Activated CD4-positive, alpha-beta T cell treated with anti-CD3 and anti-CD28 coated beads for 36 hours (primary cell): Measurements from ENCODE around the gene PPP1R13B. TPM values are rescaled to one million over a fixed set of nuclear protein-coding genes. Genes with fewer than 3 reads are reported as not detected.

Experiments used
- ATAC-seq: fragments of 200-7000 bp; cut with Tn5 transposase; one replicate; pipeline ENCODE4 v1.10.0; 2021; ENCODE audit warnings: mild to moderate bottlenecking, moderate library complexity
- CTCF ChIA-PET: fragments of 350-600 bp; sonication (Branson Sonifier 250); formaldehyde crosslinking; loops from one replicate; lab custom pipeline; 2021; ENCODE audit warnings: antibody characterized with exemption; lab: Charles Lee
- POLR2A ChIA-PET: fragments of 350-600 bp; sonication (Branson Sonifier 250); formaldehyde crosslinking; loops from one replicate; lab custom pipeline; 2021; ENCODE audit warnings: antibody characterized with exemption, inconsistent platforms; lab: Charles Lee
- DNase-seq: peaks from one replicate; pipeline ENCODE4 v3.0.0-alpha.2; 2020
- H3K27ac Mint-ChIP-seq: one replicate; pipeline ENCODE4 v1.8.0; 2021; ENCODE audit warnings: mixed read lengths
- H3K27me3 Mint-ChIP-seq: one replicate; pipeline ENCODE4 v1.8.0; 2021; ENCODE audit warnings: mixed read lengths
- H3K36me3 Mint-ChIP-seq: one replicate; pipeline ENCODE4 v1.8.0; 2021; ENCODE audit warnings: low read depth, mixed read lengths
- H3K4me1 Mint-ChIP-seq: one replicate; pipeline ENCODE4 v1.8.0; 2021; ENCODE audit warnings: mixed read lengths
- H3K4me3 Mint-ChIP-seq: one replicate; pipeline ENCODE4 v1.8.0; 2021; ENCODE audit warnings: mild to moderate bottlenecking, moderate library complexity, mixed read lengths
- H3K9me3 Mint-ChIP-seq: one replicate; pipeline ENCODE4 v1.8.0; 2021; ENCODE audit warnings: low read depth, mixed read lengths
- intact Hi-C, 2 experiments: fragments of 100-400 bp; cut with DNase I in 1 of 2; cut with micrococcal nuclease in 1 of 2; formaldehyde crosslinking; loops; one replicate each; pipeline versions ENCODE4 v1.14.2 to v1.15.1; 2022 to 2024; cut with DNase I, micrococcal nuclease
- total RNA-seq, 2 experiments: library from RNA; stranded (reverse); gene quantifications; one replicate each; pipeline ENCODE4 v1.2.3, GENCODE V29; 2021

Gene PPP1R13B
- total RNA-seq, 2 experiments from 2014 or later: 9.3 to 10.3 TPM

DNA sequence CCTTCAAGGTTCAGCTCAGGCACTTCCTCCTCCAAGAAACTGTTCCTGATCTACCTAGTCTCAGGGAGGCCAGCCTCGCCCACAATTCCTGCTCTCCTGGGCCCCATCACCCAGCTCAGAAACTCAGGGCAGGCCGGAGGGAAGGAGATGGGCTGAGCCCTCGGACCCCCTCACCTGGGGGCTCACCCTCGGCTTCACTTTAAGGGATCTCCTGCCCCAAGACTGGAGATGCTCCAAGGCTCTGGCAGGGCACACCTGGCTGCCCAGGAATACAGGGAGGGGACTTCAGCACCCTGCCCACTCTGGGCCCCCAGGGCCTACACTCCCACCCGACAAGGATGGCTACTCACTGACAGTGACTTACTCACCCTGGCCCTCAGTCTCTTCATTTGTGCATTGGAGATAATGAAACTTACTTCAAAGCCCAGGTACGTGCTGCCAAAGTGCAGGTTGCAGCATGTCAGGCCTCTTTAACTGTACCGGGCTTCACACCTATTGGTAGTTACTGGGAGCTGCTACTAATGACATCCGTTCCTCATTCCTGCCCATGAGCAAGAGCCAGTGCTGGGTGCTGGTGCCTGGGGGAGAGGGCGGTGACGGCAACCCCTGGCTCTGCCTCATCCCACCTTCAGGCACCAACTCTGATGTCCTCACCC, 21.0 kb upstream of the PPP1R13B start:
- intact Hi-C loops: no loop called here
- Mint-ChIP-seq H3K36me3 (no peaks in the 10 kb centered on the region), H3K9me3 (no peaks in the 10 kb centered on the region), H3K27me3 (no peaks in the 10 kb centered on the region), H3K27ac (no peak overlapping the region), H3K4me3 (no peak overlapping the region), H3K4me1 (peaks cover 3% of the 10 kb centered on the region)
- POLR2A ChIA-PET: no interaction called here
- DNase-seq: no peak
- CTCF ChIA-PET: no interaction called here
- ATAC-seq: no peak

DNA sequence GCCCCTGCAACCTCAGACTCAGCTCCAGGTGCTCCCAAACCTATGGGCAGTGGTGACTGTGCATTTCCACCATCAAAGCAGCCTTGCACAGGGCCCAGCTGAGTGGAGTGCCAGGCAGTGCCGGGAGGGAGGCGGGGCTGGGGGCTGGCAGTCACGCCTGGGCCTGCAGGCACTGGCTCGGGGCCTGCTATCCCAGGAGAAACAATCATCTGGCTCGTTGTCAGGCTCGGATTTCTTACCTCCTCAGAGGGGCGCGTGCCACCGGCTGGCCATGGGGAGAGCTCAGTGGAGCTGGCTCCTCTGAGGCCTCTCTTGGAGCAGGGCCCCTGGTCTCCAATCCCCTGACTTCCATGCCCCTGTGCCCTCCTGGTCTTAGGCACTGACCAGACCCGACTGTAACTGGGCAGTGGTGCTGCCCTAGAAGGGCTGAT, 20.2 kb upstream of the PPP1R13B start:
- Mint-ChIP-seq H3K36me3 (no peaks in the 10 kb centered on the region), H3K9me3 (no peaks in the 10 kb centered on the region), H3K4me1 (peaks cover 2% of the 10 kb centered on the region), H3K27ac (no peak overlapping the region), H3K4me3 (no peak overlapping the region), H3K27me3 (no peaks in the 10 kb centered on the region)
- intact Hi-C loops: no loop called here
- ChIA-PET POLR2A (no interaction called here), CTCF (no interaction called here)
- no peak for DNase-seq
- ATAC-seq: no peak

- H3K27me3 Mint-ChIP-seq: peaks cover 2% of the 10 kb centered on the region
- H3K4me1 Mint-ChIP-seq: no peaks in the 10 kb centered on the region
- no peak overlapping the region for H3K4me3 Mint-ChIP-seq
- intact Hi-C loops: no loop called here
- no peaks in the 10 kb centered on the region for H3K9me3 Mint-ChIP-seq
- ATAC-seq: no peak
- POLR2A ChIA-PET: no interaction called here
- CTCF ChIA-PET: no interaction called here
- no peak for DNase-seq
- no peaks in the 10 kb centered on the region for H3K36me3 Mint-ChIP-seq
- H3K27ac Mint-ChIP-seq: no peak overlapping the region
These were observed 19.6 kb upstream of the PPP1R13B start for GRCh38 chr14:103867020-103867419.

GRCh38 chr14:103863245-103863644, 15.9 kb upstream of the PPP1R13B start:
- ChIA-PET CTCF (interaction anchor here (0.6 to 0.7 kb wide), 2 partner anchors 9 to 128 kb away, joined by 3 to 5 read pairs; no protein-coding TSS in a partner anchor), POLR2A (no interaction called here)
- intact Hi-C loops: no loop called here
- H3K36me3 Mint-ChIP-seq: no peaks in the 10 kb centered on the region
- ATAC-seq: no peak
- no peak for DNase-seq
- H3K27me3 Mint-ChIP-seq: peaks cover 5% of the 10 kb centered on the region
- H3K4me3 Mint-ChIP-seq: no peak overlapping the region
- H3K9me3 Mint-ChIP-seq: no peaks in the 10 kb centered on the region
- no peaks in the 10 kb centered on the region for H3K4me1 Mint-ChIP-seq
- H3K27ac Mint-ChIP-seq: no peak overlapping the region

DNA sequence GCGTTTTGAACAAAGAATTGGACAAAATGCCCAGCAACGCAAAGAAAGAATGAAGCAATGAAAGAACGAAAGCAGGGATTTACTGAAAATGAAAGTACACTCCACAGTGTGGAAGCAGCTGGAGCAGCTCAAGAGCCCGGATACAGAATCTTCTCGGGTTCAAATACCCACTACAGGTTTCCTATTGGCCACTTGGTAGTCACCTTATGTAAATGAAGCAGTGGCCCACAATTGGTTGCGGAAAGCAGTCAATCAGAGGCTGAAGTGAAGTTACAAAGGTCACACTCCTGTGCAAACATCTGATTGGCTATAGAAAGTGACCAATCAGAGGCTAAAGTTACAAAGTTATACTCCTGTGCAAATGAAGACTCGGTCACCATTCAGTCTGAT, 15.0 kb upstream of the PPP1R13B start:
- H3K27ac Mint-ChIP-seq: no peak overlapping the region
- no peaks in the 10 kb centered on the region for H3K4me1 Mint-ChIP-seq
- peaks cover 5% of the 10 kb centered on the region for H3K27me3 Mint-ChIP-seq
- intact Hi-C loops: no loop called here
- H3K4me3 Mint-ChIP-seq: no peak overlapping the region
- ChIA-PET CTCF (no interaction called here), POLR2A (no interaction called here)
- DNase-seq: no peak
- no peak for ATAC-seq
- no peaks in the 10 kb centered on the region for H3K9me3 Mint-ChIP-seq
- no peaks in the 10 kb centered on the region for H3K36me3 Mint-ChIP-seq

- no peak for ATAC-seq
- ChIA-PET POLR2A (no interaction called here), CTCF (interaction anchor here (0.8 to 1.1 kb wide), 2 partner anchors 13 to 48 kb away, joined by 4 read pairs; no protein-coding TSS in a partner anchor)
These were observed 14.3 kb upstream of the PPP1R13B start for GRCh38 chr14:103861413-103862392.

GRCh38 chr14:103859416-103860202, 12.2 kb upstream of the PPP1R13B start:
- no peak for DNase-seq
- intact Hi-C loops: no loop called here
- ATAC-seq: no peak
- Mint-ChIP-seq H3K4me1 (peaks cover 5% of the 10 kb centered on the region), H3K36me3 (no peaks in the 10 kb centered on the region), H3K27ac (no peak overlapping the region), H3K4me3 (no peak overlapping the region), H3K9me3 (no peaks in the 10 kb centered on the region), H3K27me3 (peaks cover 5% of the 10 kb centered on the region)
- ChIA-PET POLR2A (interaction anchor here (0.5 kb wide), 1 partner anchor 59 kb away, joined by 3 read pairs; no protein-coding TSS in a partner anchor), CTCF (no interaction called here)

More at GRCh38 chr14:103861413-103862392, 14.3 kb upstream of the PPP1R13B start:
- Mint-ChIP-seq H3K9me3 (no peaks in the 10 kb centered on the region), H3K4me3 (no peak overlapping the region), H3K4me1 (no peaks in the 10 kb centered on the region), H3K27ac (no peak overlapping the region), H3K27me3 (peaks cover 5% of the 10 kb centered on the region), H3K36me3 (no peaks in the 10 kb centered on the region)
- intact Hi-C loops: no loop called here
- DNase-seq: no peak

DNA sequence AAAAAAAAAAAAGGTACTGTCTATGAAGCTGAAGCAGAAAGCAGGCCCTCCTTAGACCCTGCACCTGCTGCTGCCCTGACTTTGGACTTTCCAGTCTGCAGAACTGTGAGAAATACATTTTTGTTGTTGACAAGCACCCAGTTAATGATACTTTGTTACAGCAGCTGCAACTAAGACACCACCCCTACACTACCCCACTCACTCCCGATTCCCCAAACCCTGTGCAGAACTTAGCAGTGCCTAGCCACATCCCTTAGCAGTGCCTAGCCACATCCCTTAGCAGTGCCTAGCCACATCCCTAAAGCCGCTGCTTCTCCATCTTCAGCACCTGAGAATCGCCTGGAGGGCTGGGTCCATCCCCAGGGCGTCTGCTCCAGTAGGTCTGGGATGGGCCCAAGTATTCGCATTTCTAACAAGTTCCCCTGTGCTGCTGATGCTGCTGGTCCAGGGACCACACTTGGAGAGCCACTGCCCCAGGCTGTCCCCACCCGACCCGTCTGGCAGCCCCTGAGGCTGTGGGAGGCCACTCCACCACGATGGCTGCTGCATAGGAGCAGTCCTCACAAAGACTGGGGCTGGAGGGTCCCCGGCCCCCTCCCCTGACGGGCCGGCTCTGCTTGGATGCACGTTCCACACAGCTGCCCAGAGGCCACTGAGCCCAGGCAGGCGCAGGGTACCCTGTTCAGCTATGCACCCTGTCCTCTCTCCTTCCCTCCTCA, 10.8 kb upstream of the PPP1R13B start:
- peaks cover 5% of the 10 kb centered on the region for H3K27me3 Mint-ChIP-seq
- peaks cover 7% of the 10 kb centered on the region for H3K4me1 Mint-ChIP-seq
- CTCF ChIA-PET: no interaction called here
- DNase-seq (no peak), ATAC-seq (no peak)
- no peak overlapping the region for H3K4me3 Mint-ChIP-seq
- no peaks in the 10 kb centered on the region for H3K9me3 Mint-ChIP-seq
- intact Hi-C loops: no loop called here
- POLR2A ChIA-PET: interaction anchor here (0.6 kb wide), 1 partner anchor 44 kb away, joined by 3 read pairs; no protein-coding TSS in a partner anchor
- H3K36me3 Mint-ChIP-seq: no peaks in the 10 kb centered on the region
- H3K27ac Mint-ChIP-seq: no peak overlapping the region

- Mint-ChIP-seq H3K27ac (no peak overlapping the region), H3K9me3 (no peaks in the 10 kb centered on the region), H3K4me3 (no peak overlapping the region), H3K27me3 (peaks cover 5% of the 10 kb centered on the region), H3K36me3 (no peaks in the 10 kb centered on the region), H3K4me1 (peaks cover 7% of the 10 kb centered on the region)
- intact Hi-C loops: no loop called here
- ATAC-seq: no peak
- no peak for DNase-seq
- CTCF ChIA-PET: no interaction called here
- POLR2A ChIA-PET: interaction anchor here (0.6 kb wide), 1 partner anchor 43 kb away, joined by 3 read pairs; no protein-coding TSS in a partner anchor
These were observed 9.9 kb upstream of the PPP1R13B start for GRCh38 chr14:103857256-103857655.

- ChIA-PET POLR2A (no interaction called here), CTCF (interaction anchor here (0.9 kb wide), 1 partner anchor 176 kb away, joined by 3 read pairs; no protein-coding TSS in a partner anchor)
- no peak overlapping the region for H3K4me3 Mint-ChIP-seq
- no peak overlapping the region for H3K27ac Mint-ChIP-seq
- H3K9me3 Mint-ChIP-seq: no peaks in the 10 kb centered on the region
- DNase-seq: no peak
- H3K27me3 Mint-ChIP-seq: peaks cover 2% of the 10 kb centered on the region
- H3K4me1 Mint-ChIP-seq: peaks cover 7% of the 10 kb centered on the region
- intact Hi-C loops: no loop called here
- no peaks in the 10 kb centered on the region for H3K36me3 Mint-ChIP-seq
- no peak for ATAC-seq
These were observed 9.2 kb upstream of the PPP1R13B start for GRCh38 chr14:103856607-103857006.
